Upper lobe of left lung (tissue), 6 donors: Measurements from ENCODE around the gene GATAD2A. TPM values are rescaled to one million over a fixed set of nuclear protein-coding genes. Genes with fewer than 3 reads are reported as not detected.

ENCODE experiments used
- ATAC-seq, 2 donors: fragments of 200-7000 bp; cut with Tn5 transposase; one replicate each; pipeline ENCODE4 v1.9.1; 2022; ENCODE audit warnings: mild to moderate bottlenecking in 2 of 2, moderate library complexity in 2 of 2; ENCODE audit not compliant: low FRiP score in 2 of 2
- DNase-seq, 2 donors: peaks; one replicate each; pipeline ENCODE4 v3.0.0-alpha.2; 2019 to 2020
- H3K27ac ChIP-seq, 4 donors: fragments of 200-600 bp; sonication (generic); one replicate each; pipeline ENCODE4 v1.5.1; 2016 to 2019
- H3K27me3 ChIP-seq, 4 donors: fragments of 200-600 bp; sonication (generic); one replicate each; pipeline ENCODE4 v1.5.1; 2017 to 2019
- H3K36me3 ChIP-seq, 4 donors: fragments of 200-600 bp; sonication (generic); one replicate each; pipeline ENCODE4 v1.5.1; 2016 to 2019
- H3K4me1 ChIP-seq, 4 donors: fragments of 200-600 bp; sonication (generic); one replicate each; pipeline ENCODE4 v1.5.1; 2018 to 2019
- H3K4me3 ChIP-seq, 4 donors: fragments of 200-600 bp; sonication (generic); one replicate each; pipeline ENCODE4 v1.5.1; 2017 to 2019; ENCODE audit warnings: mild to moderate bottlenecking in 2 of 4, moderate library complexity in 1 of 4
- H3K9me3 ChIP-seq, 4 donors: fragments of 200-600 bp; sonication (generic); one replicate each; pipeline ENCODE4 v1.5.1; 2018 to 2019
- EP300 ChIP-seq, 4 donors: sonication (generic); formaldehyde crosslinking; IDR thresholded peaks; one replicate each; pipeline ENCODE4 v1.5.1; 2017; ENCODE audit warnings: antibody characterized with exemption in 4 of 4, control low read depth in 2 of 4
- POLR2A ChIP-seq, 4 donors: fragments of 450-650 bp; IDR thresholded peaks; one replicate each; pipeline ENCODE4 v1.5.1; 2016 to 2017; ENCODE audit warnings: antibody characterized with exemption in 4 of 4, mild to moderate bottlenecking in 2 of 4
- POLR2AphosphoS5 ChIP-seq, 2 donors: sonication (generic); formaldehyde crosslinking; IDR thresholded peaks; one replicate each; pipeline ENCODE4 v1.5.1; 2017; ENCODE audit warnings: antibody characterized with exemption in 2 of 2
- WGBS, 2 donors: methylation state at CpG; one replicate each; pipeline ENCODE4 v1.1.5; 2017 to 2018; 5-methylcytosine and 5-hydroxymethylcytosine counted together
- total RNA-seq, 6 donors: library from RNA; depleted of rRNA in 4 of 6; stranded (reverse); fragments of >200 nt in 4 of 6; gene quantifications; one replicate each; pipeline versions ENCODE4 v1.1.0 to v1.2.1, GENCODE V29; 2016 to 2021
- TF ChIP-seq, protein P1 (sequence below), 6 experiments: fragments of 450-650 bp in 4 of 6; fragments of 200-600 bp in 2 of 6; sonication (generic) in 2 of 6; IDR thresholded peaks; one replicate each; pipeline ENCODE4 v1.5.1; 2016 to 2019; ENCODE audit warnings: antibody characterized with exemption in 6 of 6
- donor health status: DM: no; HTN: no; CAD: no; lungs with moderate emphysema.
- donor health status: DM: no; HTN: yes; CAD: no; lungs with severe emphysema.

GATAD2A gene
- total RNA-seq, 6 donors from 2014 or later = 60.8 to 182 (median 88.0) TPM

DNA sequence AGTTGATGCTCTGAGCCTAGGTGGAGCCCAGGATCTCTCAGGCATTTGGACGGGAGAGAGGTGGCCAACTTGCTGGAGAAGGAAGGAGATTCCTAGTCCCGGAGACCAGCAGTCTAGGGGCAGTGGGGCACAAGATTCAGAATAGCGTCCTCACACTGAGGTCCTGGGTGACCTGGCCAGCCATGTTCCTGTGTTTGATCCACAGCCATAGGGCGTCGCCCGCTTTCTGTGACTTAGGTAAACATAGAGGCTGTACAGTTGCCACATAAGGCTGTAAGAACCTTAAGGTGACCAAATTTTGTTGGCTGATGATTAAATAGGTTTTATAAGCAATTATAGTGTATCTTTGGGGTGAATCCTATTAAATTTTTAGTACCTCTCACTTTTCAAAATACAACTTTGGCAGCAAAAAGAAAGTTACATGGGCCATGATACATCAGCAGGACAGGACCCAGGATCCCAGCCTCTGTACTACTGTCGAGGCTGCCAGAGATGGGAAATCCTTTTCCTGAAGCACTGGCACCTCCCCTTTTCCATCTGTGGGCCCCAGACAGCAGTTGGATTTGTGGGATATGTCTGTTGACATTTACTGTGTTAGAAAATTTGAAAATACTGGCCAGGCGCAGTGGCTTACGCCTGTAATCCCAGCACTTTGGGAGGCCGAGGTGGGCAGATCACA lies 72.4 kb downstream of the GATAD2A start:
- Histone ChIP-seq H3K36me3 (peaks cover 0 to 21% (median 8%) of the 10 kb centered on the region in 4 donors), H3K4me3 (no peak overlapping the region), H3K27ac (peak overlapping the region in 2 of 4 donors; percentile 24 to 35), H3K27me3 (no peaks in the 10 kb centered on the region), H3K4me1 (peaks cover 24 to 58% (median 38%) of the 10 kb centered on the region in 4 donors), H3K9me3 (no peaks in the 10 kb centered on the region)
- 73 to 75% methylated on average over 10 of the region's 10 CpGs for WGBS, 2 donors
- ATAC-seq = peak; percentile 30 to 65
- DNase-seq = peak in 1 of 2 donors; percentile 74
- no peak for TF ChIP-seq POLR2AphosphoS5 (IDR thresholded peaks at IDR 0.05)
- TF ChIP-seq, protein P1, sequence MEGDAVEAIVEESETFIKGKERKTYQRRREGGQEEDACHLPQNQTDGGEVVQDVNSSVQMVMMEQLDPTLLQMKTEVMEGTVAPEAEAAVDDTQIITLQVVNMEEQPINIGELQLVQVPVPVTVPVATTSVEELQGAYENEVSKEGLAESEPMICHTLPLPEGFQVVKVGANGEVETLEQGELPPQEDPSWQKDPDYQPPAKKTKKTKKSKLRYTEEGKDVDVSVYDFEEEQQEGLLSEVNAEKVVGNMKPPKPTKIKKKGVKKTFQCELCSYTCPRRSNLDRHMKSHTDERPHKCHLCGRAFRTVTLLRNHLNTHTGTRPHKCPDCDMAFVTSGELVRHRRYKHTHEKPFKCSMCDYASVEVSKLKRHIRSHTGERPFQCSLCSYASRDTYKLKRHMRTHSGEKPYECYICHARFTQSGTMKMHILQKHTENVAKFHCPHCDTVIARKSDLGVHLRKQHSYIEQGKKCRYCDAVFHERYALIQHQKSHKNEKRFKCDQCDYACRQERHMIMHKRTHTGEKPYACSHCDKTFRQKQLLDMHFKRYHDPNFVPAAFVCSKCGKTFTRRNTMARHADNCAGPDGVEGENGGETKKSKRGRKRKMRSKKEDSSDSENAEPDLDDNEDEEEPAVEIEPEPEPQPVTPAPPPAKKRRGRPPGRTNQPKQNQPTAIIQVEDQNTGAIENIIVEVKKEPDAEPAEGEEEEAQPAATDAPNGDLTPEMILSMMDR (IDR thresholded peaks at IDR 0.05) = no peak
- no peak for TF ChIP-seq EP300 (IDR thresholded peaks at IDR 0.05)

GRCh38 chr19:19480688-19481087 lies 75.2 kb downstream of the GATAD2A start:
- ATAC-seq = no peak
- no peak for DNase-seq
- Histone ChIP-seq H3K27me3 (no peaks in the 10 kb centered on the region), H3K9me3 (no peaks in the 10 kb centered on the region), H3K4me3 (no peak overlapping the region), H3K4me1 (peaks cover 21 to 48% (median 30%) of the 10 kb centered on the region in 4 donors), H3K27ac (no peak overlapping the region), H3K36me3 (peaks cover 0 to 16% (median 4%) of the 10 kb centered on the region in 4 donors)
- TF ChIP-seq POLR2AphosphoS5 (IDR thresholded peaks at IDR 0.05) = no peak
- TF ChIP-seq, protein P1 (IDR thresholded peaks at IDR 0.05) = no peak
- TF ChIP-seq EP300 (IDR thresholded peaks at IDR 0.05) = no peak
- TF ChIP-seq POLR2A (IDR thresholded peaks at IDR 0.05) = no peak
- WGBS, 2 donors = 83 to 87% methylated on average over 5 of the region's 5 CpGs

DNA sequence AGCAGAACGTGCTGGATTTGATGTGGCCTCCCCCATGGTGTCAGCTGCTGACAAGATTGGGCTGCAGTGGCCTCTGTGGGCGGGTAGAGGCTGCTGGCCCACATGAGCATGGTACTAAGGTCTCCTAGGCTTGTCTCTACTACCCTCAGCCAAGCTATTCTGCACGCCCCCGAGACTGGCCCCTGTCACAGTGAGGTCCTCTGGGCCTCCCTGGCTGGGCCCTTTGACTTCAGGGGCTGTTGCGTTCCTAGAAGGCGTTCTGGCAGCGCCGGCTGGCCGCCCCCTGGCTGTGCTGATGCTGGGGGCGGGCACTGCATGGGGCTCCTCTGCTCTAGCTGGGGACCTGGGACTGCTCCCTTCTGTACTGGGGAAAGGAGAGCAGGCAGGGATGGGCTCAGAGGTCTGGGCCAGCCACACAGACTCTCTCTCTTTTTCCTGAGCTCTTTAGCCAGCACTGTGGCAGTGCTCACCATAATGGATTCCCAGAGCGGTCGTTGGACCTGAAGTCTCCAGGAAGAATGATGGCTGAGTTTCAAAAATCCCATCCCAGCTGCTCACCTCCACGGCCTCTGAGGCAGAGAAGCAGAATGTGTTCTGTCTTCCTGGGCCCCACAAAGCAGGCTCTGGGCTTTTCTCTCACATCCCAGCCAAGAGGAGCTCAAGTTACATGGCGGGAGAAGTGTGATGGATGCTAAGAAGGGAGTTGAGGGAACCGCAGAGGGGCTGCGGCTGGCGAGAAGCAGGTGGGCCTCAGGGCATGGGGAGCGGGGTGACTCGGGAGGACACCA lies 77.5 kb downstream of the GATAD2A start:
- Histone ChIP-seq H3K27me3 (no peaks in the 10 kb centered on the region), H3K36me3 (peaks cover 0 to 26% (median 4%) of the 10 kb centered on the region in 4 donors), H3K4me3 (no peak overlapping the region), H3K9me3 (no peaks in the 10 kb centered on the region), H3K4me1 (peaks cover 23 to 47% (median 30%) of the 10 kb centered on the region in 4 donors), H3K27ac (no peak overlapping the region)
- 74 to 88% methylated on average over 12 to 19 of the region's 19 CpGs for WGBS, 2 donors
- TF ChIP-seq, protein P1 (IDR thresholded peaks at IDR 0.05) = no peak
- TF ChIP-seq EP300 (IDR thresholded peaks at IDR 0.05) = no peak
- TF ChIP-seq POLR2AphosphoS5 (IDR thresholded peaks at IDR 0.05) = no peak
- no peak for TF ChIP-seq POLR2A (IDR thresholded peaks at IDR 0.05)
- no peak for ATAC-seq
- peak in 1 of 2 donors; percentile 55 for DNase-seq

DNA sequence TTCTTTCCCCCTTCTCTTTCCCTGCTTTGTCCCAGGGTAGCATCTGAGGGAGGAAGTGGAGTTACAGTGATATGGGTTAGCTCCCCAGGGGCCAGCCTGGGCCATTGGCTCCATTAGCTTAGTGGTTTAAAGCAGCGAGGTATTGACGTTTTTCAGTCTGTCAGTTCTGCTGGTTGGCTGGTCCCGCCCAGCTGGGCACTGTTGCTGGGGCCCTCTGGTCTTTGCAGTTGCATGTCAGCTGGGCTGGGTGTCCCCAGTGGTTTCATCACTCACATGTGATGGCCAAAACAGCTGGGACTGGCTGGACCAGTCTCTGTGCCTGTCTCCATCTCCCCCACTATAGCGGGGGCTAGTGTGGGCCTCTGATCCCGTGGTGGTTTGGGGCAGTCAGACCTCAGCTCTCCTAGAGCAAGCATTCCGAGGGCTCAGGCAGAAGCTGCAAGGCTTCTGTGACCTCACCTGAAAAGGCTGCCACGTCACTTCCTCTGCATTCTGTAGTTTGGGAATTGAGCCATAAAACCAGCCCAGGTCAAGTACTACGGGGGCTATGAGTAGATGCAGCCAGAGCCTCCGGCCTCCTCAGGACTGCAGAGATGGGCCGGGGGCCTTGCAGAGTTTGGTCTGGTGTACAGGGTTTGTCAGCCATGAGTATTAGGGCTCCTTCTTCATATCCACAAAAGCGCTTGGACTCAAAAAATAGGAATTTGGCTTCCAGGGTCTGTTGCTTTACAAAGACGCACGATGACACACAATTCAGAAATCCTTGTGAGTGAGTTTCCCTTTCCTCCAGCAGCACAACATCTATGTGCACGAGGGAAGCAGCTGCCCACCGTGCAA lies 79.9 kb downstream of the GATAD2A start:
- DNase-seq = no peak
- 61 to 79% methylated on average over 8 to 15 of the region's 15 CpGs for WGBS, 2 donors
- peaks cover 0 to 26% (median 4%) of the 10 kb centered on the region in 4 donors for H3K36me3 ChIP-seq
- peaks cover 40 to 64% (median 47%) of the 10 kb centered on the region in 4 donors for H3K4me1 ChIP-seq
- no peaks in the 10 kb centered on the region for H3K27me3 ChIP-seq
- H3K27ac ChIP-seq = no peak overlapping the region
- no peaks in the 10 kb centered on the region for H3K9me3 ChIP-seq
- no peak for ATAC-seq
- TF ChIP-seq POLR2A (IDR thresholded peaks at IDR 0.05) (no peak), EP300 (IDR thresholded peaks at IDR 0.05) (no peak), POLR2AphosphoS5 (IDR thresholded peaks at IDR 0.05) (no peak)
- TF ChIP-seq, protein P1 (IDR thresholded peaks at IDR 0.05) = no peak
- H3K4me3 ChIP-seq = no peak overlapping the region
